ENCODE results near the gene HRNR.
"Not testable (repeated sequence)": the region's sequence is repeated elsewhere in the genome, so short reads cannot be mapped to it uniquely, and the experiment has no call there.

HRNR gene

GRCh38 chr1:152224093-152224492 is at the start of gene HRNR:
HRNR (minus strand) TSS chr1:152224193; CDS start chr1:152223253, 940 bp downstream.
- DNase-seq = no peak

GRCh38 chr1:152256394-152256793 is 32.4 kb upstream of the HRNR start:
- DNase-seq = not testable (repeated sequence)

GRCh38 chr1:152252157-152252556 is 28.2 kb upstream of the HRNR start:
- no peak for DNase-seq

GRCh38 chr1:152251391-152251790 is 27.4 kb upstream of the HRNR start:
- no peak for DNase-seq

GRCh38 chr1:152247316-152247715 is 23.3 kb upstream of the HRNR start:
- no peak for DNase-seq

GRCh38 chr1:152244576-152245273 is 20.7 kb upstream of the HRNR start:
- DNase-seq = no peak

- DNase-seq = no peak
Observed at GRCh38 chr1:152237093-152237492, 13.1 kb upstream of the HRNR start.

GRCh38 chr1:152228831-152229230 is 4.8 kb upstream of the HRNR start:
- DNase-seq = no peak

GRCh38 chr1:152227310-152227928 is 3.4 kb upstream of the HRNR start:
- no peak for DNase-seq

- no peak for DNase-seq
Observed at GRCh38 chr1:152225678-152226077, 1.7 kb upstream of the HRNR start.

- DNase-seq = no peak
Observed at GRCh38 chr1:152220166-152221163, 3.5 kb downstream of the HRNR start.

GRCh38 chr1:152219438-152219837 is 4.6 kb downstream of the HRNR start:
- not testable (repeated sequence) for DNase-seq

GRCh38 chr1:152218762-152219436 is 5.1 kb downstream of the HRNR start:
- DNase-seq = no peak

GRCh38 chr1:152215604-152216003 is 8.4 kb downstream of the HRNR start:
- DNase-seq = not testable (repeated sequence)

- DNase-seq = not testable (repeated sequence)
Observed at GRCh38 chr1:152214911-152215310, 9.1 kb downstream of the HRNR start.

GRCh38 chr1:152198982-152199381 is 25.0 kb downstream of the HRNR start:
- DNase-seq = no peak

GRCh38 chr1:152197361-152197941 is 26.5 kb downstream of the HRNR start:
- no peak for DNase-seq

- DNase-seq = no peak
Observed at GRCh38 chr1:152191711-152192110, 32.3 kb downstream of the HRNR start.

- no peak for DNase-seq
Observed at GRCh38 chr1:152191260-152191659, 32.7 kb downstream of the HRNR start.

GRCh38 chr1:152190589-152190988 is 33.4 kb downstream of the HRNR start:
- no peak for DNase-seq

- DNase-seq = peak; percentile 75
Observed at GRCh38 chr1:152189657-152190442, 34.1 kb downstream of the HRNR start.
